Smooth muscle cell (in vitro differentiated cells): ENCODE data around the gene SPDYE4. TPM values are rescaled to one million over a fixed set of nuclear protein-coding genes. Genes with fewer than 3 reads are reported as not detected.

Experiments
- DNase-seq: peaks from one replicate; lab custom pipeline; 2025; ENCODE audit not compliant: unreplicated experiment; lab: John Stamatoyannopoulos, UW
- H2AFZ ChIP-seq: fragments of 200-600 bp; sonication (generic); 2 replicates; pipeline ENCODE4 v1.6.0; 2016; ENCODE audit warnings: antibody characterized with exemption, low read depth, mild to moderate bottlenecking
- H3F3A ChIP-seq: fragments of 200-600 bp; sonication (generic); 2 replicates; pipeline ENCODE4 v1.6.0; 2017; ENCODE audit warnings: antibody characterized with exemption, low read depth
- H3K27ac ChIP-seq: fragments of 200-600 bp; sonication (generic); 2 replicates; pipeline ENCODE4 v1.5.1; 2016; ENCODE audit warnings: low read depth, mild to moderate bottlenecking
- H3K27me3 ChIP-seq: fragments of 200-600 bp; sonication (generic); 2 replicates; pipeline ENCODE4 v1.6.1; 2016; ENCODE audit warnings: low read depth, mild to moderate bottlenecking
- H3K36me3 ChIP-seq: fragments of 200-600 bp; sonication (generic); 2 replicates; pipeline ENCODE4 v1.5.1; 2016; ENCODE audit warnings: low read depth
- H3K4me1 ChIP-seq: fragments of 200-600 bp; sonication (generic); 2 replicates; pipeline ENCODE4 v1.5.1; 2016; ENCODE audit warnings: low read depth
- H3K4me2 ChIP-seq: fragments of 200-600 bp; sonication (generic); 2 replicates; pipeline ENCODE4 v1.6.0; 2016; ENCODE audit warnings: mild to moderate bottlenecking
- H3K4me3 ChIP-seq: fragments of 200-600 bp; sonication (generic); 2 replicates; pipeline ENCODE4 v1.5.1; 2016; ENCODE audit warnings: mild to moderate bottlenecking
- H3K79me2 ChIP-seq: fragments of 200-600 bp; sonication (generic); 2 replicates; pipeline ENCODE4 v1.6.0; 2016; ENCODE audit warnings: low read depth, mild to moderate bottlenecking
- H3K9ac ChIP-seq: fragments of 200-600 bp; sonication (generic); 2 replicates; pipeline ENCODE4 v1.6.0; 2016; ENCODE audit warnings: low read depth
- H3K9me3 ChIP-seq: fragments of 200-600 bp; sonication (generic); replicated peaks from 2 replicates; pipeline ENCODE4 v1.5.1; 2016; ENCODE audit warnings: low read depth
- H4K20me1 ChIP-seq: fragments of 200-600 bp; sonication (generic); 2 replicates; pipeline ENCODE4 v1.6.0; 2016; ENCODE audit warnings: low read depth
- CTCF ChIP-seq: fragments of 200-600 bp; sonication (generic); IDR thresholded peaks from 2 replicates; pipeline ENCODE4 v1.5.1; 2017; ENCODE audit warnings: borderline replicate concordance, mild to moderate bottlenecking, antibody characterized with exemption; ENCODE audit not compliant: insufficient read depth, poor library complexity, severe bottlenecking
- WGBS: methylation state at CpG from one replicate; pipeline ENCODE4 v1.1.7; 2016; ENCODE audit warnings: low lambda C conversion rate; 5-methylcytosine and 5-hydroxymethylcytosine counted together
- polyA plus RNA-seq: library from polyadenylated mRNA; unstranded; fragments of >200 nt; fragmentation: Nextera tagmentation; extraction: Ambion mirVana; gene quantifications from 2 replicates; pipeline ENCODE4 v1.2.1, GENCODE V29; 2016
- total RNA-seq: library from RNA; depleted of rRNA; stranded (reverse); fragments of >200 nt; gene quantifications from 2 replicates; pipeline ENCODE4 v1.2.3, GENCODE V29; 2014

SPDYE4 gene
- total and polyA plus RNA-seq, 2 experiments from 2014 or later, result not detected

- H3F3A ChIP-seq, result peaks cover 14% of the 10 kb centered on the region
- H3K4me1 ChIP-seq, result peaks cover 4% of the 10 kb centered on the region
- no peak for TF ChIP-seq CTCF
- H2AFZ ChIP-seq, result no peak overlapping the region
- H3K9me3 ChIP-seq, result no peaks in the 10 kb centered on the region
- no peaks in the 10 kb centered on the region for H3K27me3 ChIP-seq
- no peaks in the 10 kb centered on the region for H3K79me2 ChIP-seq
- H3K27ac ChIP-seq, result no peak overlapping the region
- no peak overlapping the region for H3K9ac ChIP-seq
- WGBS, result 96% methylated on average over 5 of the region's 5 CpGs
- no peak for DNase-seq
- H3K4me3 ChIP-seq, result no peak overlapping the region
- H4K20me1 ChIP-seq, result no peaks in the 10 kb centered on the region
- no peak overlapping the region for H3K4me2 ChIP-seq
- no peaks in the 10 kb centered on the region for H3K36me3 ChIP-seq
These were observed 52.9 kb downstream of the SPDYE4 start for GRCh38 chr17:8705427-8705826.

- H3K4me3 ChIP-seq, result no peak overlapping the region
- no peak overlapping the region for H3K9ac ChIP-seq
- no peaks in the 10 kb centered on the region for H4K20me1 ChIP-seq
- H3F3A ChIP-seq, result peaks cover 10% of the 10 kb centered on the region
- no peaks in the 10 kb centered on the region for H3K27me3 ChIP-seq
- DNase-seq, result no peak
- no peak overlapping the region for H2AFZ ChIP-seq
- WGBS, result 95% methylated on average over 7 of the region's 7 CpGs
- H3K27ac ChIP-seq, result no peak overlapping the region
- H3K4me2 ChIP-seq, result no peak overlapping the region
- H3K9me3 ChIP-seq, result no peaks in the 10 kb centered on the region
- TF ChIP-seq CTCF, result no peak
- peaks cover 6% of the 10 kb centered on the region for H3K4me1 ChIP-seq
- H3K79me2 ChIP-seq, result no peaks in the 10 kb centered on the region
- no peaks in the 10 kb centered on the region for H3K36me3 ChIP-seq
These were observed 55.3 kb downstream of the SPDYE4 start for GRCh38 chr17:8703001-8703400.

- no peak for DNase-seq
These were observed 56.6 kb downstream of the SPDYE4 start for GRCh38 chr17:8701754-8702153.

More at GRCh38 chr17:8701754-8702153, 56.6 kb downstream of the SPDYE4 start:
- Histone ChIP-seq H3K4me1 (peaks cover 10% of the 10 kb centered on the region), H4K20me1 (no peaks in the 10 kb centered on the region), H3K4me3 (no peak overlapping the region), H3F3A (peaks cover 2% of the 10 kb centered on the region), H3K27ac (no peak overlapping the region), H3K9me3 (no peaks in the 10 kb centered on the region), H2AFZ (no peak overlapping the region), H3K9ac (no peak overlapping the region), H3K27me3 (no peaks in the 10 kb centered on the region), H3K4me2 (no peak overlapping the region), H3K79me2 (no peaks in the 10 kb centered on the region), H3K36me3 (no peaks in the 10 kb centered on the region)
- TF ChIP-seq CTCF, result no peak
- WGBS, result 97% methylated on average over 4 of the region's 4 CpGs
